GM13976 (cell line): ENCODE data around the gene CFAP57.

Experiments used
- DNase-seq: peaks from one replicate; pipeline ENCODE4 v3.0.0; 2012; ENCODE audit warnings: low spot score
- in situ Hi-C: fragments of 300-500 bp; cut with MboI; formaldehyde crosslinking; loops from one replicate; pipeline ENCODE4 v1.12.0; 2022; ENCODE audit warnings: low sequenced_read_pairs, mixed read lengths, inconsistent platforms; ENCODE audit not compliant: unreplicated experiment
- TF ChIP-seq, protein P1 (sequence below): IDR thresholded peaks from 2 replicates; pipeline ENCODE4 v1.5.1; 2012; ENCODE audit warnings: borderline replicate concordance, mild to moderate bottlenecking; ENCODE audit not compliant: insufficient read depth; ENCODE audit errors: extremely low read depth, missing control alignments, control extremely low read depth

The CFAP57 gene

DNA sequence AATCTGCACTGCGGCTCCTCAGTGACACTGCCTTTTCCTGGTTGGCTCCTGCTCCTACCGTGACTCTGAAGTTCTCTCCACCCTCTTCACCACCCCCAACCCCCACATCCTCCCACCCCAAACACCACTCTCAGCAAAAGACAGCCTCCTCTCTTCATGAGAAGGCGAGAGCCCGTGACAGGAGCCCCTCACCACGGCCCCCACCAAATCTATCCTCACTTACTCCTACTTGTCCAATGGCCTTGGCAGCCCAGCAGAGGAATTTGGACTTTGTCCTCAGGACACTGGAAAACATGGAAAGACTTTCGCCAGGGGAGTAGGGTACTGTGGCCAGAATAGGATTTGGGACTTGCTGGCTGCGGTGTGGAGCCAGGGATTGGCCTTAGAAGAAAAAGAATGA, 104.5 kb downstream of the CFAP57 start:
- TF ChIP-seq, protein P1, sequence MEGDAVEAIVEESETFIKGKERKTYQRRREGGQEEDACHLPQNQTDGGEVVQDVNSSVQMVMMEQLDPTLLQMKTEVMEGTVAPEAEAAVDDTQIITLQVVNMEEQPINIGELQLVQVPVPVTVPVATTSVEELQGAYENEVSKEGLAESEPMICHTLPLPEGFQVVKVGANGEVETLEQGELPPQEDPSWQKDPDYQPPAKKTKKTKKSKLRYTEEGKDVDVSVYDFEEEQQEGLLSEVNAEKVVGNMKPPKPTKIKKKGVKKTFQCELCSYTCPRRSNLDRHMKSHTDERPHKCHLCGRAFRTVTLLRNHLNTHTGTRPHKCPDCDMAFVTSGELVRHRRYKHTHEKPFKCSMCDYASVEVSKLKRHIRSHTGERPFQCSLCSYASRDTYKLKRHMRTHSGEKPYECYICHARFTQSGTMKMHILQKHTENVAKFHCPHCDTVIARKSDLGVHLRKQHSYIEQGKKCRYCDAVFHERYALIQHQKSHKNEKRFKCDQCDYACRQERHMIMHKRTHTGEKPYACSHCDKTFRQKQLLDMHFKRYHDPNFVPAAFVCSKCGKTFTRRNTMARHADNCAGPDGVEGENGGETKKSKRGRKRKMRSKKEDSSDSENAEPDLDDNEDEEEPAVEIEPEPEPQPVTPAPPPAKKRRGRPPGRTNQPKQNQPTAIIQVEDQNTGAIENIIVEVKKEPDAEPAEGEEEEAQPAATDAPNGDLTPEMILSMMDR, result no peak
- in situ Hi-C loops, result no loop called here
- no peak for DNase-seq

DNA sequence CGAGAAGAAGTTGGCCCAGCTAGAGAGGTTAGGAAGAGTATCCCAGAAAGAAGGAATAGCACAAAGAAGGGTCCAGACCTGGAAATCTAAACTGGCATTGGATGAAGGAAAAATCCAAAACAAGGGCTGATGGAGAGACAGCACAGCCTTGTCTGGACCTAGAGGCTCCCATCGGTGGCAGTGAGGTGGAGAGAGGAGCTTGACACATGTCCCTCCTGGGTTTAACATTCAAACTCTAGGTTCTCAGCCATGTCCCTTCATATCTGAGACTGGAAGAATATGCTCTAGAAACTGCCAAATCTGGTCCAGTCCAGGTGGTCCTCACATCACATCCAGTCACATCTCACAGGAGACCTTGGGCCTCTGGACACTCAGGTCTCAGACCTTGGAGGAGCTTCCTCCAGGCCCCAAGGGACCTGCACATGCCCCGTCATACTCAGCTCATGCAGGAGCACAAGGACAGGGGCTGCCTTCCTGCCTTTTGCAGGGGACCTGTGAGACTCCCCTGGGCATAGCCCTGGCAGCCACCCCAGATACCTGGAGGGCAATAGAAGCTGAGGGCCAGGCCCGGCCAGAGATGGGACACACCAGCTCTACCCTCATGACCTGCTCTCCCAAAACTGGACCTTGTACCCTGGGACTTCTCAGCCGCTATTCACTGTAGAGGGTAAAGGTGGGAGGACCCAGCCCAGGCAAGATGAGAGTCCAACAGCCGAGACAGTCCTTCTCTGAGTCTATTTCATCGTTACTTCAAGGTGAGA, 105.2 kb downstream of the CFAP57 start:
- in situ Hi-C loops, result no loop called here
- DNase-seq, result no peak
- TF ChIP-seq, protein P1, result no peak

DNA sequence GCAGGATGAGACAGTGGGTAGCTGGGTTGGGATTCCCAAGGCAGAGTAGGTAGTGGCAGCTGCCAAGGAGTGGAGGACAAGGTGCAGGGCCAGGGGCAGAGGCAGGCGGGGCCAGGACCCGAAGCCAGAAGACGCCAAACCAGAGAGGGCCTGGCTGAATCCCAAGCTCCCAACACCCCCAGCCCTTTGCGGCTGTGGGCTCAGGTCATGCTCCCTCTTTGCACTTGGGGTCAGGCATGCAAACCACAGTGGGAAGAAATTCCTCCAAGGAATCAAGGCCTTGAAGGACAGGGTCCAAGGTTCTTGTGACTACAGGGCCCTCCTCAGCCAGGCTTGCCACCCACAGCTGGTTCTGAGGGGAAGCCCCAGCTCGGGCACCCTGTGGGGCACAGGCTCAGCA, 107.0 kb downstream of the CFAP57 start:
- in situ Hi-C loops, result no loop called here
- DNase-seq, result no peak
- TF ChIP-seq, protein P1, result no peak

DNA sequence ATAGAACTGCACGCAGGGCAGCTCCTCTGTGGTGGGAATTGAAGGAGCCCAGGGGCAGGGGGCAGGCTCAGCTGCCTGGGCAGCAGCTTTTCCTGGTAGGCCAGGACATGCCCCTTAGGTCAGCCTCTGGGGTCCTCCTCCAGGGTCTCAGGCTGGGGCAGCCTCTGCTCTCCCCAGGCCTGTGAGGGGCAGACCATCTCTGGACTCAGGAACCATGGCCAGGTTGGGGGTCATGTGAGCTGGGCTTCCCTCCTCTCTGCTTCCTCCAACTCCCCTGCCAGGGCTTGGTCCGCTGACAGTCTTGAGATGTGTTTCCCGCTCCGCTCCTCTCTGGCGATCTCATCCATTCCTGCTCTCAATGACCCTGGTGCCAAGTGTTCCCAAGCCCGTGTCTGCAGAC, 107.5 kb downstream of the CFAP57 start:
- DNase-seq, result no peak
- in situ Hi-C loops, result no loop called here
- TF ChIP-seq, protein P1, result no peak

DNA sequence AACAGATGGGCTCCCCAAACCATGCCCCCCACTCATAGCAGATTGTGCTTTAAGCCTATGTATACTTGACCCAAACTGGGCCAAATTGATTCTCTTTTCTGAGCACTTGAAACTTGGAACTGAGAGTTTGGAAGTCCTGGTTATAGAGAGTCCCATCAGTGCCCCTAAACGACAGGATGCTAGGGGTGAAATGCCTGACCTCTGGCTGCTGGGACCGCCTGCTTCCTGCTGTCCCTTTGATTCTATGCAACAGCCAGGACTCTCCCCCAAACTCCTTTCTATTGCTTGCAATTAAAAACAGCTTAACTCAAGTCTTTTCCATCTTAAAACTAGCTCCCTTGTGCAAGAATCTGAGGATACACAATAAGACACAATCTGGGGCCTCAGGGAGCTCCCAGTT, 108.6 kb downstream of the CFAP57 start:
- TF ChIP-seq, protein P1, result no peak
- in situ Hi-C loops, result no loop called here
- no peak for DNase-seq

DNA sequence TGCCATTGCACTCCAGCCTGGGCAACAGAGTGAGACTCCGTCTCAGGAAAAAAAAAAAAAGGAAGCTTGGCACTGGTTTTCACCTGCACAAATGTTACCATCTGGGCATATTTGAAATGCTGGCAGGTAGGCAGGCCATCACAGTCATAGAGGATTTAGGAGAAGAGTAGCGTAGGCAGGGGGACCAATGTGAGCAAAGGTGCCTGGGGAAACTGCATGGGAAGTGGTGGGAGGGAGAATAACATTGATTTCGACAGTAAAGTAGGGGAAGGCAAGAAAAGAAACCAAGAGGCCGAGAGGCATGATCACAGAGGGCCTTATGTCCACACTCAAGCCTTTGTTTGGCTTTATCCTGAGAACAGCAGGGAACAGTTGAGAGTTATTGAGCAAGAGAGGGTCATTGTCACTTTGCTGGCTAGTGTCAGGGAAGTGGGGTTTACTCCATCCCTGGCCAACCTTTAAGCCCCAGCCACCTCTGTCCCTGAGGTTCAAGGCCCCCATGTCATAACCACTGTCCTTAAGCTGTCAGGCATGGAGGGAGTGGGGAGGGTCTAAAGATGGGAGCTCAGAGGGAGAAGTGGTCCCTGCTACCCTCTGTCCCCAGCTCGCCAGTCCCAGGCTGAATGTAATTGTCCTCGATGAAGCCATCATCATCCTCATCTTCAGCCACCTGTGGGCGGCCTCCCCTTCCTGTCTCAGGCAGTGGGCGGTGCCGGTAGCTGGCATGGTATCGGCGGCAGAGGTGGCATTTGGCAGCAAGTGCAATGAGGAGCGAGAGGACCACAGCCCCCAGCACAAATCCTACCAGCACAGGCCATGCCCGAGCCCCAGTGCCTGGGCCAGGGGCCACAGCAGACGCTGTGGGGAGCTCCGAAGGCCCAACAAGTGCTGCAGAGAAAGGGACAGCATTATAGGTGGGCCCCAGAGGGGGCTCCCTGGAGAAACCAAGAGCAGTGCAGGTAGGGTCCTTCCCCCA, 110.4 kb downstream of the CFAP57 start:
- in situ Hi-C loops, result no loop called here
- TF ChIP-seq, protein P1, result no peak

More for the DNA sequence above, 110.4 kb downstream of the CFAP57 start:
- DNase-seq, result no peak
